HEK293T (cell line): ENCODE data around the gene CROCC.

ENCODE experiments used
- ARNT ChIP-seq: fragments of 450-650 bp; IDR thresholded peaks from 2 replicates; pipeline ENCODE4 v1.6.1; 2017; ENCODE audit warnings: mild to moderate bottlenecking
- BHLHE40 ChIP-seq: fragments of 450-650 bp; IDR thresholded peaks from 2 replicates; pipeline ENCODE4 v1.6.1; 2016; ENCODE audit warnings: mild to moderate bottlenecking, moderate library complexity, borderline replicate concordance
- CTBP1 ChIP-seq: fragments of 450-650 bp; IDR thresholded peaks from 2 replicates; pipeline ENCODE4 v1.6.1; 2016; ENCODE audit warnings: borderline replicate concordance
- ELF4 ChIP-seq: fragments of 450-650 bp; IDR thresholded peaks from 2 replicates; pipeline ENCODE4 v1.6.1; 2017; ENCODE audit warnings: antibody characterized with exemption
- FOXA1 ChIP-seq: fragments of 450-650 bp; IDR thresholded peaks from 2 replicates; pipeline ENCODE4 v1.6.1; 2016; ENCODE audit warnings: mild to moderate bottlenecking
- FOXK2 ChIP-seq: fragments of 450-650 bp; IDR thresholded peaks from 2 replicates; pipeline ENCODE4 v1.6.1; 2016; ENCODE audit warnings: mild to moderate bottlenecking
- FOXM1 ChIP-seq: fragments of 450-650 bp; IDR thresholded peaks from 2 replicates; pipeline ENCODE4 v1.6.1; 2017; ENCODE audit warnings: mild to moderate bottlenecking, borderline replicate concordance
- L3MBTL2 ChIP-seq: fragments of 450-650 bp; conservative IDR thresholded peaks from 2 replicates; pipeline ENCODE4 v1.6.1; 2016; ENCODE audit warnings: mild to moderate bottlenecking
- NFRKB ChIP-seq: fragments of 450-650 bp; IDR thresholded peaks from 2 replicates; pipeline ENCODE4 v1.6.1; 2016; ENCODE audit warnings: mild to moderate bottlenecking, moderate library complexity
- SP1 ChIP-seq: fragments of 450-650 bp; IDR thresholded peaks from 2 replicates; pipeline ENCODE4 v1.6.1; 2017
- SUZ12 ChIP-seq: fragments of 450-650 bp; IDR thresholded peaks from 2 replicates; pipeline ENCODE4 v1.6.1; 2016; ENCODE audit warnings: mild to moderate bottlenecking
- TARDBP ChIP-seq: fragments of 450-650 bp; IDR thresholded peaks from 2 replicates; pipeline ENCODE4 v1.6.1; 2016
- ZNF384 ChIP-seq: fragments of 450-650 bp; IDR thresholded peaks from 2 replicates; pipeline ENCODE4 v1.6.1; 2016
- TF ChIP-seq, protein P1 (sequence below): fragments of 450-650 bp; IDR thresholded peaks from 2 replicates; pipeline ENCODE4 v1.6.1; 2016

DNA sequence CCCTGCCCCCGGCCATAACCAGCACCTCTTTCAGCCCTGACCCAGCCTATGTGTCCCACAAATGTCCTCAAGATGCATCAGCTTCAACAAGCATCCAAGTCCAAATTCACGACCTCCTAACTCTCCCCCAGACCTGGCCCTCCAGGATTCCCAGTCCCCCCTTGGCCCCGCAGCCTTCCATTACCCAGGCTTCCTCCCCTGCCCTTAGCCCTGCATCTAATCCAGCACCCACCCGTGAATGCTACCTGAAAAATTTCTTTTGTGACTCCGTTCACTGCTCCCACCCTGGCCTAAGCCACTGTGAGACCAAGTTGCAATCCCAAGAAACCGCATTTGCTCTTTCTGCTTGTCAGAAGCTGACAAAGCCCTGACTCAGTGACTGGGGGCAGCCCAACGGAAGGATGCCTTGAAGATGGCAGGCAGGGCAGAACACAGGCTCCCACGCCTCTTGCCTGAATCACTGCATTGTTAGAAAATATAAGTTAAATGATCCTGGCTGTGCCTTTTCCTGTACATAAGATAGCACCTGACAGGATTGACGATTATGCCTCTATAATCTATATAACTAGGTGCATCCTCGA, 59.6 kb downstream of the CROCC start:
- TF ChIP-seq L3MBTL2, result no peak
- no peak for TF ChIP-seq SUZ12
- no peak for TF ChIP-seq BHLHE40
- TF ChIP-seq, protein P1, sequence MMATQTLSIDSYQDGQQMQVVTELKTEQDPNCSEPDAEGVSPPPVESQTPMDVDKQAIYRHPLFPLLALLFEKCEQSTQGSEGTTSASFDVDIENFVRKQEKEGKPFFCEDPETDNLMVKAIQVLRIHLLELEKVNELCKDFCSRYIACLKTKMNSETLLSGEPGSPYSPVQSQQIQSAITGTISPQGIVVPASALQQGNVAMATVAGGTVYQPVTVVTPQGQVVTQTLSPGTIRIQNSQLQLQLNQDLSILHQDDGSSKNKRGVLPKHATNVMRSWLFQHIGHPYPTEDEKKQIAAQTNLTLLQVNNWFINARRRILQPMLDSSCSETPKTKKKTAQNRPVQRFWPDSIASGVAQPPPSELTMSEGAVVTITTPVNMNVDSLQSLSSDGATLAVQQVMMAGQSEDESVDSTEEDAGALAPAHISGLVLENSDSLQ, result no peak
- no peak for TF ChIP-seq FOXM1
- no peak for TF ChIP-seq ZNF384
- TF ChIP-seq FOXA1, result no peak
- TF ChIP-seq TARDBP, result no peak
- no peak for TF ChIP-seq ARNT
- no peak for TF ChIP-seq ELF4
- no peak for TF ChIP-seq CTBP1
- no peak for TF ChIP-seq SP1
- TF ChIP-seq NFRKB, result no peak
- no peak for TF ChIP-seq FOXK2
